Astrocyte of the cerebellum (primary cell): ENCODE results near the gene CCND3.
"Not testable (repeated sequence)": the region's sequence is repeated elsewhere in the genome, so short reads cannot be mapped to it uniquely, and the experiment has no call there.

Experiments used
- DNase-seq: peaks from one replicate; pipeline ENCODE4 v3.0.0-alpha.2; 2011; ENCODE audit warnings: low read depth
- H3K4me3 ChIP-seq: 2 replicates; pipeline ENCODE4 v1.5.1; 2011; ENCODE audit warnings: mild to moderate bottlenecking, low read depth, low read length, moderate library complexity
- in situ Hi-C: cut with HindIII; loops from 2 replicates; pipeline ENCODE4 v1.10.0; 2017; ENCODE audit warnings: low sequenced_read_pairs
- TF ChIP-seq, protein P1 (sequence below): IDR thresholded peaks from 2 replicates; pipeline ENCODE4 v1.5.1; 2012; ENCODE audit warnings: low read length, low read depth, moderate library complexity, mild to moderate bottlenecking; ENCODE audit errors: missing control alignments

CCND3 gene

DNA sequence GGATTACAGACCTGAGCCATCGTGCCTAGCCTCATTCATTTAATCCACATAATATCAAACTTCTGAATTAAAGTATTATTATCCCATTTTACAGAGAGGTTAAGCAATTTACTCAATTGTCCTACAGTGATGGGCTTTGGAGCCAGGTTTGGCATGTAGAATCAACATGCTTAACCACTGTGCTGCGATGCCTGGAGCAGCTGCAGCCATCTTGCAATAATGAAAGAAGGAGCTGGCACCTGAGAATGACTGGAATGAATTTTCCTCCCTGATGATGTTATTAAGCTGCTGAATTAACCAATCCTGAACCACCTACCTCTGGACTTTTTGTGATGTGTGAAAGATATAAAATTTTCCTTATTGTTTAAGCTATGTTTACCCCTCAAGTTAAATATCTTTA, 13.1 kb upstream of the CCND3 start:
- no peak for DNase-seq
- in situ Hi-C loops: no loop called here

DNA sequence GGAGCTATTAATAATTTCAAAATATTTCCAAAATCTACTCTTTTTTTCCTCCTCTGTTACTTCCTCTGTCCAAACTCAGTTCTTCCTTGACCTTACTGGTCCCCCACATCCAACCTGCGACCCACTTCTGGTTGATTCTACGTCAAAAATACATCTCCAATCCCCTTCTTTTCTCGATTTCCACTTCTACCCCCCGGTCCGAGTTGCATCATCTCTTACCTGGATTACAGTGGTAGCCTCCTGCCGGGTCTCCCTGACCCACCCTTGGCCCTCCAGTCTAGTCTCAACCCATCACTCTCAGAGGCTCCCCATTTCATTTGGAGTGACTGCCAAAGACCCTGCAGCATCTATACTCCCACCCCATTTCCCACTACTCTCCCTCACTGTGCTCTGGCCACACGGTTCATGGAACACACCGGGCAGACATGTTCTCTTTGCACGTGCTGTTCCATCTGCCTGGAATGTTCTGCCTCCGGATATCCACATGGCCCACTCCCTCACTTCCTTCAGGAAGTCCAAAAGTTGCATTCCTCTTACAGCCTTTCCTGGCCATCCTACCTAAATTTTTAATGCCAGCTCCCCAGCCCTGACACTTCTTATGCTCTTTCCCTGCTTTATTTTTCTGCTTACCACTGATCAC, 6.1 kb upstream of the CCND3 start:
- no peak overlapping the region for H3K4me3 ChIP-seq
- DNase-seq: no peak
- in situ Hi-C loops: no loop called here
- TF ChIP-seq, protein P1, sequence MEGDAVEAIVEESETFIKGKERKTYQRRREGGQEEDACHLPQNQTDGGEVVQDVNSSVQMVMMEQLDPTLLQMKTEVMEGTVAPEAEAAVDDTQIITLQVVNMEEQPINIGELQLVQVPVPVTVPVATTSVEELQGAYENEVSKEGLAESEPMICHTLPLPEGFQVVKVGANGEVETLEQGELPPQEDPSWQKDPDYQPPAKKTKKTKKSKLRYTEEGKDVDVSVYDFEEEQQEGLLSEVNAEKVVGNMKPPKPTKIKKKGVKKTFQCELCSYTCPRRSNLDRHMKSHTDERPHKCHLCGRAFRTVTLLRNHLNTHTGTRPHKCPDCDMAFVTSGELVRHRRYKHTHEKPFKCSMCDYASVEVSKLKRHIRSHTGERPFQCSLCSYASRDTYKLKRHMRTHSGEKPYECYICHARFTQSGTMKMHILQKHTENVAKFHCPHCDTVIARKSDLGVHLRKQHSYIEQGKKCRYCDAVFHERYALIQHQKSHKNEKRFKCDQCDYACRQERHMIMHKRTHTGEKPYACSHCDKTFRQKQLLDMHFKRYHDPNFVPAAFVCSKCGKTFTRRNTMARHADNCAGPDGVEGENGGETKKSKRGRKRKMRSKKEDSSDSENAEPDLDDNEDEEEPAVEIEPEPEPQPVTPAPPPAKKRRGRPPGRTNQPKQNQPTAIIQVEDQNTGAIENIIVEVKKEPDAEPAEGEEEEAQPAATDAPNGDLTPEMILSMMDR: no peak

More for the DNA sequence above, 13.1 kb upstream of the CCND3 start:
- TF ChIP-seq, protein P1: no peak
- H3K4me3 ChIP-seq: no peak overlapping the region

DNA sequence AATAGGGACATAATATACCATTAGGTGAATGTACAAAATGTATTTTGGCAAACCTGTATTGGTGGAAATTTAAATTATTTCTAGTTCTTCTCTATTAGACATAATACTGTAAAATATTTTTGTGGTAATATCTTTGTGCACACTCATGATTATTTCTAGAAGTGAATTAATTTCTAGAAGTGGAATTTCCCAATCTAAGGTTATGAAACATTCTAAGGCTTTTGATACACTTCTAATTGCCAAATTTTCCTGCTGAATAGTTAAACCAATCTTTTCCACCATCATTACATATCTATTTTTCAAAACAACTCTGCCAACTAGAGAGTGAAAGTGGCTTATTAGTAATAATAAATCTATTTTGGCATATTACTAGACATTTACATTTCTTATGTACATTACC, 1.8 kb upstream of the CCND3 start:
- DNase-seq: no peak
- no peak overlapping the region for H3K4me3 ChIP-seq
- TF ChIP-seq, protein P1: no peak
- in situ Hi-C loops: no loop called here

DNA sequence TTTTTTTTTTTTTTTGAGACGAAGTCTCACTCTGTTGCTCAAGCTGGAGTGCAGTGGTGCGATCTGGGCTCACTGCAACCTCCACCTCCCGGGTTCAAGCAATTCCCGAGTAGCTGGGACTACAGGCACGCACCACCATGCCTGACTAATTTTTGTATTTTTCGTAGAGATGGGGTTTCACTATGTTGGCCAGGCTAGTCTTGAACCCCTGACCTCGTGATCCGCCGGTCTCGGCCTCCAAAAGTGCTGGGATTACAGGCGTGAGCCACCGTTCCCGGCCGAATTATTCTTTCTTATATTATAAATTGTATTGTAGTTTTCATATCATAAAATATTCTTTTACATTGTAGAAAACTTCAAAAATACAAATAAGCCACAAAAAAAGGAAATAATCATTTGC, 1.3 kb upstream of the CCND3 start:
- in situ Hi-C loops, DNase-seq, H3K4me3 ChIP-seq: not testable (repeated sequence)

DNA sequence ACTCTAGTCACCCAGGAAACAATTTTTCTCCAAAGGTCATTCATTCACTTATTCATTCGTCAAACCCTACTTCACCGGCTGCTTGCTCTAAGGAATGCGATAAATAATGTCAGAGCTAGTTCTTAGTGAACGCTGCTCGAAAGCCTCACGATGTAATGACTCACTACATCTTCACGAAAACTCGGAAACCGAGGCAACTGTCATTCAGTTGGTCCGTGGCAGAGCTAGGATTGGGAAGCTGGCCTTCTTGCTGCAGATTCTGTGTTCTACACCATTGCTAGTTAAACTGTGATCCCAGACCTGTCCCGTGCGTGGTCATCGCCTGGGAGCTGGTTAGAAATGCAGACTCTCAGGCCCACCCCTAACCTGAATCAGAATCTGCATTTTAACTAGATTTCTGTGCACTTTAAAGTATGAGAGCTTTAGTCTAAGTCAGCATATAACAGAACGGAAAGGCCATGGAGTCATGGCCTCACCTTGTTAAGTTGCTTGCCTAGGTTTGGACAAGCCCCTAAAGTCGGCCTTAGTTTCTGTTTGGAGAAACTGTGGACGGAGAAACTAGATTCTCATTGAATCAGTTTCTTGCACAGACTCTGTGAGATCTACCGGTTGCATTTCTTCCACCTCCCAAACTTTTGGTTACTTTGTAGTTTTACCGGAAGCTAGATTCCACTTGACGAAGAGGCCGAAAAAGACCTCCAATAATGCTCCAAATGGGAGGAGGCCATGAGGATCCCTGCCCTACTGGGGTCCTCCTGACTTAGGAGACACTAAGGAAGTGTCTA, 651 bp upstream of the CCND3 start:
- in situ Hi-C loops: no loop called here
- peak overlapping the region; percentile 91 for H3K4me3 ChIP-seq
- DNase-seq: no peak
- TF ChIP-seq, protein P1: no peak

DNA sequence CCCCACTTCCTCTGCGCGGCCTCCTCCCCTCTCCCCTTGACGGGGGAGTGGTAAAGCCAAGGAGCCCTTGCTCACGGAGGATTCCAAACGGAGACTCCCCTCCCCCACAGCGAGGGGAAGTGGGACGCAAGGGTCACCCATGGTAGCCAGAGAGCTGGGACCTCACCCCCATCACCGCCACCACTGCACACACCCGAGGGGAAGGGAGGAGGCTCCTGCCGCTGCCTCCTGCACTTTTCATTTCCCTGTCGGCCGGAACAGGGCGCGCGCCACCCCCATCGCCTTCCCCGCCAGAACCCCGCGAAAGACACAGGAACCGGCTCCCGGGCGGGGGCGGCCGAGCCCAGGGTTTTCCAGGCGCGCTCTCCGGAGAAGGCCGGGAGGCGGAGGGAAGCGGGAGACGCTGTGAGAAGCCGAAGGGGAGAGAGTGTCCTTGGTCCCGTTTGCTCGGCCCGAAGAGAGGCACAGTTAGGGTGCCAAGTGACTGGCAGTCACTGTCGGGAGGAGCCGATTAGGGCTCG, 789 bp downstream of the CCND3 start:
- in situ Hi-C loops: no loop called here
- DNase-seq: no peak
- TF ChIP-seq, protein P1: no peak
- H3K4me3 ChIP-seq: peak overlapping the region; percentile 91
